GM19463 (cell line): ENCODE data around the gene ABLIM2.
"Not testable (repeated sequence)": the region's sequence is repeated elsewhere in the genome, so short reads cannot be mapped to it uniquely, and the experiment has no call there.

Experiments
- ATAC-seq: cut with Tn5 transposase; IDR thresholded peaks from one replicate; pipeline ENCODE4 v1.9.1; 2021; ENCODE audit warnings: mild to moderate bottlenecking, moderate library complexity; ENCODE audit not compliant: unreplicated experiment

ABLIM2 gene

GRCh38 chr4:8142556-8142955 is 16.1 kb downstream of the ABLIM2 start:
- no peak for ATAC-seq

- no peak for ATAC-seq
Measured at GRCh38 chr4:8141935-8142334, 16.7 kb downstream of the ABLIM2 start.

- no peak for ATAC-seq
Measured at GRCh38 chr4:8140915-8141314, 17.7 kb downstream of the ABLIM2 start.

GRCh38 chr4:8139726-8140125 is 18.9 kb downstream of the ABLIM2 start:
- ATAC-seq, result not testable (repeated sequence)

- ATAC-seq, result no peak
Measured at GRCh38 chr4:8136972-8137710, 21.5 kb downstream of the ABLIM2 start.

- no peak for ATAC-seq
Measured at GRCh38 chr4:8136529-8136928, 22.1 kb downstream of the ABLIM2 start.

GRCh38 chr4:8135666-8136065 is 22.9 kb downstream of the ABLIM2 start:
- no peak for ATAC-seq

GRCh38 chr4:8133897-8134563 is 24.6 kb downstream of the ABLIM2 start:
- no peak for ATAC-seq

- no peak for ATAC-seq
Measured at GRCh38 chr4:8132947-8133705, 25.5 kb downstream of the ABLIM2 start.

GRCh38 chr4:8132400-8132799 is 26.2 kb downstream of the ABLIM2 start:
- no peak for ATAC-seq

- no peak for ATAC-seq
Measured at GRCh38 chr4:8131826-8132225, 26.8 kb downstream of the ABLIM2 start.

GRCh38 chr4:8131210-8131609 is 27.4 kb downstream of the ABLIM2 start:
- no peak for ATAC-seq

GRCh38 chr4:8130346-8131066 is 28.1 kb downstream of the ABLIM2 start:
- no peak for ATAC-seq

- no peak for ATAC-seq
Measured at GRCh38 chr4:8129785-8130184, 28.8 kb downstream of the ABLIM2 start.

- no peak for ATAC-seq
Measured at GRCh38 chr4:8129136-8129535, 29.5 kb downstream of the ABLIM2 start.

- ATAC-seq, result no peak
Measured at GRCh38 chr4:8128100-8128856, 30.3 kb downstream of the ABLIM2 start.

- ATAC-seq, result no peak
Measured at GRCh38 chr4:8127051-8127826, 31.4 kb downstream of the ABLIM2 start.

GRCh38 chr4:8126523-8126922 is 32.1 kb downstream of the ABLIM2 start:
- ATAC-seq, result no peak

- no peak for ATAC-seq
Measured at GRCh38 chr4:8125526-8126056, 33.0 kb downstream of the ABLIM2 start.
